ENCODE results near the gene FETUB. TPM values are rescaled to one million over a fixed set of nuclear protein-coding genes. Genes with fewer than 3 reads are reported as not detected.

The FETUB gene, protein sequence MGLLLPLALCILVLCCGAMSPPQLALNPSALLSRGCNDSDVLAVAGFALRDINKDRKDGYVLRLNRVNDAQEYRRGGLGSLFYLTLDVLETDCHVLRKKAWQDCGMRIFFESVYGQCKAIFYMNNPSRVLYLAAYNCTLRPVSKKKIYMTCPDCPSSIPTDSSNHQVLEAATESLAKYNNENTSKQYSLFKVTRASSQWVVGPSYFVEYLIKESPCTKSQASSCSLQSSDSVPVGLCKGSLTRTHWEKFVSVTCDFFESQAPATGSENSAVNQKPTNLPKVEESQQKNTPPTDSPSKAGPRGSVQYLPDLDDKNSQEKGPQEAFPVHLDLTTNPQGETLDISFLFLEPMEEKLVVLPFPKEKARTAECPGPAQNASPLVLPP
- total RNA-seq: not detected

DNA sequence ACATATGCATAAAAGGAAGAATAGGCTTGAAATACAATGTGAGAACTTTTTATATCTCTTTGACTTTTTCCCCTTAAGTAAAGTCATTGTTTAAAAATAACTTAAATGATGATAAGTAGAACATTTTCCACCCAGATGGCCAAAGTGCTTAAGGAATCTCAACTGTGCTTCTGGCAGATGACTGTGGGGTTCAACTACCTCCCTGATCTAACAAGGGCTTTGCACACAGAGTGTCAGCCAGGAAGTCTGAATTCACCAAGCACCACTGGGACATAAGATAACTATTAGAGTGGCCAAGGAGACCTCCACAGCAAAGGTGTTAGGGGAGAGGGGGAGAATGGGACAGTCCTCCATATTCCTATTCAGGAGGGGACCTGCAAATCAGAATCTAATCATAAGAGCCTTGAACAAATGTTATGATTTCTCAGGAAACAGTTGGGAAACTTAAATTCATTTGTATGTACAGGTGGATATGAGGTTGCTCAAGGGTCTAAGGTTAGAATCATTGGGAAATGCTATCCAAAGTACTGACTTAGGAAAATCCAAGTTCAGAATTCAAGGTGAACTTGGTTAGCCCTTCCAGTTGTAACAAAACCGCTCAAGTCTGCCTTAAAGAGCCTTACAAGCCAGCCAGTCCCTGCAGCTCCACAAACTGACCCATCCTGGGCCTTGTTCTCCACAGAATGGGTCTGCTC is at the start of gene FETUB:
TSS of gene FETUB (plus strand) at position 622 of the 695 bp plus-strand sequence. CDS start at position 684, 62 bp downstream.
- no peaks in the 10 kb centered on the region for H3K27me3 ChIP-seq (replicated peaks; ENCODE audit: insufficient read depth)
- H3K27ac ChIP-seq: peak within 1 kb of the TSS in 1 of 2 donors; percentile 8

DNA sequence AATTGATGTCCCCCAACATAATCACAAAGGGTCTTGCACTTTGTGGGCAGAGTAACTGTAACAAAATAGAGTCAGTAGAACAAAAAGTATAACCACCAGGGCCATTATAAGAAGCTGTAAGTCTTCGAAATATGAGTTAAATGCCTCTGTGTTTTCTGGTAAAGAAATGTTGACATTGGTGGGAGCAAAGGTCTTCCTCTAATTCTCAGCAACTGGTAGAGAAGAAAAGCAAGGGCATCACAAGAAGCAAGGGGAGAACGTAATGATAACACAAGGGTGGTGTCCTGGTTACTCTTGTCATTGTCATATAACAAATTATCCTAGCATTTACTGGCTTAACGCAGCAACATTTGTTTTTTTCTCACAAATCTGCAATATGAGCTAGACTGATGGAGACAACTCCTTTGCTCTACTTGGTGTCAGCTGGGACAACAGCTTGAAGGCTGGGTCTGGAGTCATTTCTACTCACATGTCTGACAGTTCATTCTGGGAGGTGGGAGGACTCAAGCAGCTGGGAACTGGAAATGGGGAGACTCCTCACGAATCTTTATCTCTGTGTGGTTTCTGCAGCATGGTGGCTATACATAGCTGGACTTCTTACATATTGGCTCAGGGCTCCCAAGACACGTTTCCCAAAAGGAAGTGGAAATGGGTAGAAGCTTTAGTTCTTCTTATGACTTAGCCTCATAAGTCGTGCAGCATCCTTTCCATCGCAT is 49.5 kb upstream of the FETUB start:
- no peaks in the 10 kb centered on the region for H3K36me3 ChIP-seq
- no peak overlapping the region for H3K4me3 ChIP-seq
- no peak for DNase-seq (ENCODE audit: low spot score)
- no peaks in the 10 kb centered on the region for H3K27me3 ChIP-seq (replicated peaks; ENCODE audit: insufficient read depth)
- intact Hi-C loops (cut with DNase I): no loop called here
- TF ChIP-seq POLR2AphosphoS5 (IDR thresholded peaks at IDR 0.05): no peak
- TF ChIP-seq, protein P1, sequence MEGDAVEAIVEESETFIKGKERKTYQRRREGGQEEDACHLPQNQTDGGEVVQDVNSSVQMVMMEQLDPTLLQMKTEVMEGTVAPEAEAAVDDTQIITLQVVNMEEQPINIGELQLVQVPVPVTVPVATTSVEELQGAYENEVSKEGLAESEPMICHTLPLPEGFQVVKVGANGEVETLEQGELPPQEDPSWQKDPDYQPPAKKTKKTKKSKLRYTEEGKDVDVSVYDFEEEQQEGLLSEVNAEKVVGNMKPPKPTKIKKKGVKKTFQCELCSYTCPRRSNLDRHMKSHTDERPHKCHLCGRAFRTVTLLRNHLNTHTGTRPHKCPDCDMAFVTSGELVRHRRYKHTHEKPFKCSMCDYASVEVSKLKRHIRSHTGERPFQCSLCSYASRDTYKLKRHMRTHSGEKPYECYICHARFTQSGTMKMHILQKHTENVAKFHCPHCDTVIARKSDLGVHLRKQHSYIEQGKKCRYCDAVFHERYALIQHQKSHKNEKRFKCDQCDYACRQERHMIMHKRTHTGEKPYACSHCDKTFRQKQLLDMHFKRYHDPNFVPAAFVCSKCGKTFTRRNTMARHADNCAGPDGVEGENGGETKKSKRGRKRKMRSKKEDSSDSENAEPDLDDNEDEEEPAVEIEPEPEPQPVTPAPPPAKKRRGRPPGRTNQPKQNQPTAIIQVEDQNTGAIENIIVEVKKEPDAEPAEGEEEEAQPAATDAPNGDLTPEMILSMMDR (IDR thresholded peaks at IDR 0.05): no peak
- TF ChIP-seq POLR2A (IDR thresholded peaks at IDR 0.05): no peak
- no peaks in the 10 kb centered on the region for H3K4me1 ChIP-seq (replicated peaks)
- H3K9me3 ChIP-seq: no peaks in the 10 kb centered on the region
- H3K27ac ChIP-seq: no peak overlapping the region
- 84% methylated on average over 7 of the region's 7 CpGs for WGBS

More for the DNA sequence above, at the start of gene FETUB:
- DNase-seq (ENCODE audit: low spot score): no peak
- TF ChIP-seq POLR2AphosphoS5 (IDR thresholded peaks at IDR 0.05) (no peak), POLR2A (IDR thresholded peaks at IDR 0.05) (no peak)
- TF ChIP-seq, protein P1 (IDR thresholded peaks at IDR 0.05): no peak
- Histone ChIP-seq H3K9me3 (no peaks in the 10 kb centered on the region), H3K4me3 (no peak within 1 kb of the TSS), H3K36me3 (no peaks in the 10 kb centered on the region), H3K4me1 (replicated peaks) (no peaks in the 10 kb centered on the region)
- intact Hi-C loops (cut with DNase I): no loop called here
- 75% methylated on average over 1 of the region's 1 CpG for WGBS

DNA sequence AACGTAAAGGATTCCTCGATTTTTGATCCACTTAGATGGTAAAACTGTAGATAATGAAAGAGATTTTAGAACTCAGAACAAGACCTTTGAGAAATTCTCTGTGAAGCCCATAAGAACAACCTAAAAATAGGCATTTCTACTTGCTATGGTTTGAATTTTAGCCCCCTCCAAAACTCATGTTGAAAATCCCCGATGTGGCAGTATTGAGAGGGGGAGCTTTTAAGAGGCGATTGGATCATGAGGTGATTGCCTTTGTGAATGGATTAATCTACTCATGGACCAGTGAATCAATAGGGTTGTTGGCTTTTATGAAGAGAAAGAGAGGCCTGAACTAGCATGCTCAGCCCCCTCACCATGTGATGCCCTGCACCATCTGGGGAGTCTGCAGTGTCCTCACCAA is 47.5 kb upstream of the FETUB start:
- 93% methylated on average over 4 of the region's 4 CpGs for WGBS
- Histone ChIP-seq H3K4me3 (no peak overlapping the region), H3K27ac (no peak overlapping the region), H3K27me3 (replicated peaks; ENCODE audit: insufficient read depth) (no peaks in the 10 kb centered on the region), H3K4me1 (replicated peaks) (no peaks in the 10 kb centered on the region), H3K9me3 (no peaks in the 10 kb centered on the region), H3K36me3 (no peaks in the 10 kb centered on the region)
- no peak for DNase-seq (ENCODE audit: low spot score)
- no peak for TF ChIP-seq POLR2A (IDR thresholded peaks at IDR 0.05)
- TF ChIP-seq POLR2AphosphoS5 (IDR thresholded peaks at IDR 0.05): no peak
- TF ChIP-seq, protein P1 (IDR thresholded peaks at IDR 0.05): no peak
- intact Hi-C loops (cut with DNase I): no loop called here

DNA sequence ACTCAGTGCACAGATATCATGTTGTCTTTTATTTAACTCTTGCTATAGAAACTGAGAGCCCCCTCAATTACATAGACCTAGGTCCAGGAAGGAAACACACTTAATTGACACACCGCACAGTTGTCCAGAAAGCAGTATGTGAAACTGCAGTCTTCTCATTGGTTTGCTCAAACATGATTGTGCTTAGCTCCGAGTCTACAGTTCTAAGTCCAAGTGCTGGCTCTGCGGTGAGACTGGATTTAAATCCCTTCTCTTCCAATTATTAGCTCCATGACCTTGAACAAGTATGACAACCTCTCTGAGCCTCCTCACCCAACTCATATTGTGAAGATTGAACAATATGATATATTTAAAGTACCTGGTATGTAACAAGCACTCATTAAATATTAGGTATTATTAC is 46.3 kb upstream of the FETUB start:
- DNase-seq (ENCODE audit: low spot score): no peak
- Histone ChIP-seq H3K9me3 (no peaks in the 10 kb centered on the region), H3K4me1 (replicated peaks) (no peaks in the 10 kb centered on the region), H3K4me3 (no peak overlapping the region), H3K27me3 (replicated peaks; ENCODE audit: insufficient read depth) (no peaks in the 10 kb centered on the region), H3K36me3 (no peaks in the 10 kb centered on the region), H3K27ac (no peak overlapping the region)
- 93% methylated on average over 3 of the region's 3 CpGs for WGBS
- TF ChIP-seq, protein P1 (IDR thresholded peaks at IDR 0.05): no peak
- TF ChIP-seq POLR2A (IDR thresholded peaks at IDR 0.05): no peak
- TF ChIP-seq POLR2AphosphoS5 (IDR thresholded peaks at IDR 0.05): no peak
- intact Hi-C loops (cut with DNase I): no loop called here
